ENCODE measurements around the gene RASAL2.
"Not testable (repeated sequence)": the region's sequence is repeated elsewhere in the genome, so short reads cannot be mapped to it uniquely, and the experiment has no call there.

RASAL2 gene

GRCh38 chr1:178352790-178353416, 259.0 kb downstream of the RASAL2 start:
- no peak for DNase-seq

DNA sequence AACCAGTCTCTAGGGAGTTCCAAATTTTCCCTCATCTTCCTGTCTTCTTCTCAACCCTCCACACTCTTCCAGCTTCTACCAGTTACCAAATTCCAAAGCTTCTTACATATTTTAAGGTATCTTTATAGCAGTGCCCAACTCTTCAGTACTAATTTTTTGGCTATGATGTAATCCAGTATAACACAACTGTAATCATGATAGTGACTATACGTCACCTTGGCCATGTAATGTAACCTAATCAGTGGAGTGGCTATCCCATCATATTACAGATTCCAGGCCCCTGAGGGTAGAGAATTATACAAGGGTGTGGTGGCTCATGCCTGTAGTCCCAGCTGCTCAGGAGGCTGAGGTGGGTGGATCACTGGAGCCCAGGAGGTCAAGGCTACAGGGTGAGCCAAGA, 259.6 kb downstream of the RASAL2 start:
- DNase-seq: no peak

GRCh38 chr1:178354816-178355215, 260.9 kb downstream of the RASAL2 start:
- no peak for DNase-seq

DNA sequence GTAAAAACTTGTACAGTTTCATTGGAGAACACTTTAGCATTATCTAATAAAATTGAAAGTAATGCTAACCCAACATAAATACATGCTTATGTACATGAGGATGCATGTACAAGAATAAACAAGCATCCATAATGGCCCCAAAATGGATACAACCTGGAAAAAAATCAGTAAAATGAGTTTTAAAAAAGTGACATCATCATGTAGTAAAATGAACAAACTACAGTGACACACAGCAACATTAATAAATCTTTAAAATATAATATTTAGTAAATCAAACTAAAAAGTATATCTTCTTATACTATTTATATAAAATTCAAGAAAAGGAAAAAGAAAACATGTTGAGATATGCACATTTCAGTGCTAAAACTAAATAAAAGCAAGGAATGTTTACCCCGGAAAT, 262.4 kb downstream of the RASAL2 start:
- no peak for DNase-seq

- no peak for DNase-seq
Observed at GRCh38 chr1:178358456-178358855, 264.6 kb downstream of the RASAL2 start.

DNA sequence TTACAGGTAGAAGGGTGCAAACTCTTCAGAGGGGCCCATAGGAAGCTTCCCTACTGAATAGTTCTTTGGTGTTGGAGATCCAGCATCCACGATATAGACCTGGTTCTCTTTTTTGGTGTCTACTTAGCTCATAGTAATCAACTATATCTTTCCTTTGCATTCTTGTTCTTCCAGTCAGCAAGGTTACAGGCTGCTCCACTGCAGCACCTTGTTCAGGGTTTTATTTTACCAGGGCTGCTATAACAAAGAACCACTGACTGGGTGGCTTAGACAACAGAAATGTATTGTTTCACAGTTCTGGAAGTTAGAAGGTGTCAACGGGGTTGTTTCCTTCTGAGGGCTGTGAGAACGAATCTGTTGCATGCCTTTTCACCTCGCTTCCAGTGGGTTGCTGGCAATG, 266.5 kb downstream of the RASAL2 start:
- DNase-seq: no peak

GRCh38 chr1:178361847-178362246, 267.9 kb downstream of the RASAL2 start:
- no peak for DNase-seq

DNA sequence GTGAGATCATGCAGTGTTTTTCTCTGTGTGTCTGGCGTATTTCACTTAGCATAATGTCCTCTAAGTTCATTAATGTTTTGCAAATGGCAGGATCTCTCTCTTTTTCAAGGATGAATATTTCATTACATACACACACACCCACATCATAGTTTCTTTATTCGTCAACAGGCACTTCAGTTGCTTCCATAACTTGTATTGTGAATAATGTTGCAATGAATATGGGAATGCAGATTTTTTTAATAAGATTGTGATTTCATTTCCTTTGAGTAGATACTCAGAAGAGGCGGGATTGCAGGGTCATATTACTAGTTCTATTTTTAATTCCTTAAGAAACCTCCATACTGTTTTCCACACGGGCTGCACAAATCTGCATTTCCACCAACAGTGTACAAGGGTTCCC, 268.8 kb downstream of the RASAL2 start:
- no peak for DNase-seq

- DNase-seq: no peak
Observed at GRCh38 chr1:178364782-178365181, 270.9 kb downstream of the RASAL2 start.

DNA sequence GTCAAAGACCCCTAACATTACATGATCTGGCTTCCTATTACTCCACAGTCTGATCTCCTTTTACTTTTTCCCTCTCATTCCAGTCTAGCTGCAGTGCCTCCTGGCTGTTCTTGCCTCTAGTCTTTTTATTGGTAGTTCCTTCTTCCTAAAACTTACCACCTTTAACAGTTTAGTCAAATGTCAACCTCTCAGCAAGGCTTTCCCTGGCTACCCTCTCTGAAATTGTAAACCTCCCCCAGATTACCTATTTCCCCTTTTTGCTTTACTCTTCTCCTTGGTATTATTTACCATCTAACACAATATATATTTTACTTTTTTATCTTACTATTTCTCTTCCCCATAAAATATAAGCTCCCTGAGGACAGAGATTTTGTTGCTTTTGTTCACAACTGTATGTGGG, 273.2 kb downstream of the RASAL2 start:
- no peak for DNase-seq

DNA sequence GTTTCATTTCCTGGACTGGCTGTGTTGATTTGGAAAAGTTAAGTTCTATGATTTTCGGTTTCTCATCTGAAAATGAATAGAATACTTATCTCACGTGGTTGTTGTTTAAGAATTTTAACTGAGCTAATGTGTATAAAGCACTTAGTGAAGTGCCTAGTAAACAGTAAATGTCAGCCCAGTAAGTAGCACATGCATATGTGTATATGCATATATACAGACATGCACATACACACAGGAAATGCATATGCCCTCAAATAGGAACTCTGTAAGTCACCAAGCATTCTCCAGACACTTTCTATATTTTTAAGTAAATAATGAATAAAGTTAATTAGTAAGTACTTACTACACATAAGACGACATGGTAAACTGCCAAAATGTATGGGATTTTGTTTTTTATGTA, 274.3 kb downstream of the RASAL2 start:
- no peak for DNase-seq

DNA sequence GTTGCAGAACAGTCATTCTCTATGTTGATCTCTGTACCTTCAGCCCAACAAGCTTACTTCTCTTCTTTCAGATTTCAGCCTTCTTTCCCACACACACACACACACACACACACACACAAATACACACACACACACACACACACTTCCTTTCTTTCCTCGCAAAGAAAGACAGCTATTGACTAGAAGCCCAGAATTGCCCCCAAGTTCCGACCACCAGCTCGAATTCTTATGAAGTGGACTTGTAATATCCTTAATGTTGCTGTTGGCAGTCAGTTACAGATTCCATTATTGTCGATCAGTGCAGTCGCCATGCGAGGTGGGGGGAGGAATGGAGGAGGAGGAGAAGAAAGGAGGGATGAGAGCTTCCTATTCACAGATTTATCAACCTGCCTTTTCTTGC, 277.3 kb downstream of the RASAL2 start:
- no peak for DNase-seq

GRCh38 chr1:178371933-178372388, 278.1 kb downstream of the RASAL2 start:
- no peak for DNase-seq

- DNase-seq: no peak
Observed at GRCh38 chr1:178374016-178374415, 280.1 kb downstream of the RASAL2 start.

DNA sequence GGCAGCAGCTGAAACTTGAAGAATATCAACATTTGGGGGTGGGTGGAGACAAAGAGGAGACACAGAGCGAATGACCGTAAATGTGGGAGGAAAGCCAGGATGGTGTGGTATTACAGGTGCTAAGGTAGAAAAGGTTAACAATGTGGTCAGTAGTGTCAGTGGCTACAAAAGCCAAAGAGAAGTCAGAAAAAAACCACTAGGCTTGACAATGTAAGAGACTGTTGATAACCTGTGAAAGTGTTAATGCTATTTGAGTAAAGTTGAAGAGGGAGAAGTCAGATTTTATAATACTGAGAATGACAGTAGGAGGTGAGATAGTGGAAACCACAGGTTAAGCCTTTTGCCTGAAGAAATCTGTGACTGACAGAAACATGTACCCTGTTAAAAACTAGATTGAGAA, 282.1 kb downstream of the RASAL2 start:
- no peak for DNase-seq

GRCh38 chr1:178379807-178380206, 285.9 kb downstream of the RASAL2 start:
- no peak for DNase-seq

DNA sequence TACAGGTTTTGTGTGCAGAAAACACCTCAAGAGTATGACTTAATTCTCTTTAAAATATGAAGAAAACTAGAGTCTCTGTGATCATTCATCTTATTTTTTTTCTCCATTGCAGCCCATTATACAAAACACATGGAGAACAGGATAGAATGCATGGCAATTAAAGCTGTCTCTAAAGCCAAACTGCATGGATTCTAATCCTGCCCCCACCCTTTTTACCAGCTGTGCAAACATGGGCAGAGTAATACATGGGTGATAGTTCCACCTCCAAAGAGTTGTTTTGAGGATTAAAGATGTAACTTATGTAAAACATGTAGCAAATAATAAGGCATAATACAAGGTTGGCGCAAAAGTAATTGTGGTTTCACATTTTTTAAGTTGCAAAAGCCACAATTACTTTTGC, 288.5 kb downstream of the RASAL2 start:
- DNase-seq: no peak

DNA sequence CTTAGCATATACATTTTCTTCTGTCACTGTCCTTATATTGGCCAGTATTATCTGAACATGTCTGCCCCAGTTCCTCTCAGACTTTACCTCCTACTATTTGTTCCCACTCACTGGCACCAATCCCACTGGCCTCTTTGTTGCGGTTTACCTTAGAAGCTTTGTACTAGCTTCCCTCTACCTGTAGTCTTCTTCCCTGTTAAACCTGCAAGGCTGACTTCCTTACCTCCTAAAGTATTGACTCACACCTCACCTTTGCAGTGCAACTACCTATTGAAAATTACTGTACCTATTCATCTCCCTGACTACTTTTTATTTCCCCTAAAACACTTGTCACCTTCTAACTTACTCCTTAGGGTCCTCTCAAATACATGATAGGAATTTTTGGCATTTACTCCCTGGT, 291.8 kb downstream of the RASAL2 start:
- no peak for DNase-seq

GRCh38 chr1:178388418-178389145, 294.7 kb downstream of the RASAL2 start:
- no peak for DNase-seq

GRCh38 chr1:178389441-178389840, 295.5 kb downstream of the RASAL2 start:
- no peak for DNase-seq

DNA sequence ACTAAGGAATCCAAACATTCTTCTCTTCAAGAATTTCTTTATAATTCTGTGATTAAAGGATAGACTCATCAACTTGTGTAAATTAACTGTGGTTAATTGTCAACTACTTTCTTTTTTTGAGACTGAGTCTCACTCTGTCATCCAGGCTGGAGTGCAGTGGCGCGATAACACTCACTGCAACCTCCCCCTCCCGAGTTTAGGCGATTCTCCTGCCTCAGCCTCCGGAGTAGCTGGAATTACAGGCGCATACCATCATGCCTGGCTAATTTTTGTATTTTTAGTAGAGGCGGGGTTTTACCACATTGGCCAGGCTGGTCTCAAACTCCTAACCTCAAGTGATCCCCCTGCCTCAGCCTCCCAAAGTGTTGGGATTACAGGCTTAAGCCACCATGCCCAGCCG, 296.4 kb downstream of the RASAL2 start:
- not testable (repeated sequence) for DNase-seq

- DNase-seq: no peak
Observed at GRCh38 chr1:178393370-178393769, 299.5 kb downstream of the RASAL2 start.

- no peak for DNase-seq
Observed at GRCh38 chr1:178396789-178397188, 302.9 kb downstream of the RASAL2 start.

GRCh38 chr1:178397678-178398077, 303.8 kb downstream of the RASAL2 start:
- DNase-seq: no peak

Data from activated naive CD4-positive, alpha-beta T cell treated with anti-CD3 and anti-CD28 coated beads, Interleukin-2, amount 50 U/mL, for 16 hours (primary cell).